A673 (cell line): ENCODE data around the gene RINT1. TPM values are rescaled to one million over a fixed set of nuclear protein-coding genes. Genes with fewer than 3 reads are reported as not detected.
A peak's percentile ranks its signal among the peaks of the same experiment; 100 is the strongest.

Source experiments
- BruUV-seq: library from RNA; stranded (reverse); fragments of 400-500 nt; replicated peaks from 2 replicates; lab custom pipeline; 2021; lab: Mats Ljungman, UMichigan
- CTCF ChIA-PET: fragments of 300-600 bp; sonication (Branson Sonifier 250); formaldehyde crosslinking; loops from one replicate; lab custom pipeline; 2022; ENCODE audit warnings: antibody characterized with exemption; lab: Charles Lee
- POLR2A ChIA-PET: fragments of 300-600 bp; sonication (Branson Sonifier 250); formaldehyde crosslinking; loops from one replicate; lab custom pipeline; 2022; ENCODE audit warnings: antibody characterized with exemption; ENCODE audit not compliant: low non-redundant PET; lab: Charles Lee
- DNase-seq: peaks from one replicate; pipeline ENCODE4 v3.0.0-alpha.2; 2015; ENCODE audit warnings: low spot score
- H3K27ac ChIP-seq: fragments of 200-600 bp; sonication (generic); 2 replicates; pipeline ENCODE4 v1.5.1; 2016; ENCODE audit warnings: mixed run types, low read depth, mild to moderate bottlenecking, mixed read lengths, antibody characterized with exemption, low read length; ENCODE audit not compliant: poor library complexity, severe bottlenecking
- H3K27me3 ChIP-seq: fragments of 200-600 bp; sonication (generic); replicated peaks from 2 replicates; pipeline ENCODE4 v1.6.1; 2017; ENCODE audit warnings: mixed run types, low read depth, mild to moderate bottlenecking, mixed read lengths, antibody characterized with exemption, low read length; ENCODE audit not compliant: insufficient read depth, poor library complexity
- H3K36me3 ChIP-seq: fragments of 200-600 bp; sonication (generic); 2 replicates; pipeline ENCODE4 v1.6.1; 2016; ENCODE audit warnings: mixed run types, mild to moderate bottlenecking, mixed read lengths, antibody characterized with exemption, low read length; ENCODE audit not compliant: insufficient read depth, poor library complexity, severe bottlenecking
- H3K4me1 ChIP-seq: fragments of 200-600 bp; sonication (generic); 2 replicates; pipeline ENCODE4 v1.6.1; 2017; ENCODE audit warnings: mixed run types, mild to moderate bottlenecking, mixed read lengths, antibody characterized with exemption, low read length; ENCODE audit not compliant: insufficient read depth, poor library complexity, severe bottlenecking
- H3K4me3 ChIP-seq: fragments of 200-600 bp; sonication (generic); 2 replicates; pipeline ENCODE4 v1.5.1; 2016; ENCODE audit warnings: low read depth, mixed run types, mild to moderate bottlenecking, mixed read lengths, low read length; ENCODE audit not compliant: poor library complexity, severe bottlenecking
- H3K9me3 ChIP-seq: fragments of 200-600 bp; sonication (generic); 2 replicates; pipeline ENCODE4 v1.6.1; 2016; ENCODE audit warnings: mixed run types, low read depth, mild to moderate bottlenecking, mixed read lengths, antibody characterized with exemption, low read length; ENCODE audit not compliant: poor library complexity, severe bottlenecking
- EZH2 ChIP-seq: fragments of 200-600 bp; sonication (generic); IDR thresholded peaks from 2 replicates; pipeline ENCODE4 v1.6.1; 2017; ENCODE audit warnings: borderline replicate concordance, low read depth, mild to moderate bottlenecking, mixed read lengths, antibody characterized with exemption, low read length; ENCODE audit not compliant: poor library complexity, severe bottlenecking
- intact Hi-C: fragments of 100-400 bp; cut with micrococcal nuclease; formaldehyde crosslinking; loops from one replicate; pipeline ENCODE4 v1.10.0; 2022; ENCODE audit not compliant: unreplicated experiment
- total RNA-seq: library from RNA; stranded (reverse); gene quantifications from 2 replicates; pipeline ENCODE4 v1.2.3, GENCODE V29; 2021
- TF ChIP-seq, protein P1 (sequence below): fragments of 300-800, 200-600 bp; sonication (generic); conservative IDR thresholded peaks from 2 replicates; pipeline ENCODE4 v1.5.1; 2017; ENCODE audit warnings: low read depth, mild to moderate bottlenecking, antibody characterized with exemption, low read length, moderate library complexity, mixed read lengths

RINT1 gene
- total RNA-seq, 1 experiment from 2014 or later = 34.9 TPM

- ChIA-PET POLR2A (no interaction called here), CTCF (no interaction called here)
- no peak overlapping the region for H3K4me3 ChIP-seq
- no peak for DNase-seq
- H3K9me3 ChIP-seq = no peaks in the 10 kb centered on the region
- peaks cover 43% of the 10 kb centered on the region for H3K36me3 ChIP-seq
- intact Hi-C loops = no loop called here
- no peaks in the 10 kb centered on the region for H3K27me3 ChIP-seq
- no TSS peak for BruUV-seq
- H3K27ac ChIP-seq = no peak overlapping the region
- TF ChIP-seq EZH2 = no peak
- TF ChIP-seq, protein P1, sequence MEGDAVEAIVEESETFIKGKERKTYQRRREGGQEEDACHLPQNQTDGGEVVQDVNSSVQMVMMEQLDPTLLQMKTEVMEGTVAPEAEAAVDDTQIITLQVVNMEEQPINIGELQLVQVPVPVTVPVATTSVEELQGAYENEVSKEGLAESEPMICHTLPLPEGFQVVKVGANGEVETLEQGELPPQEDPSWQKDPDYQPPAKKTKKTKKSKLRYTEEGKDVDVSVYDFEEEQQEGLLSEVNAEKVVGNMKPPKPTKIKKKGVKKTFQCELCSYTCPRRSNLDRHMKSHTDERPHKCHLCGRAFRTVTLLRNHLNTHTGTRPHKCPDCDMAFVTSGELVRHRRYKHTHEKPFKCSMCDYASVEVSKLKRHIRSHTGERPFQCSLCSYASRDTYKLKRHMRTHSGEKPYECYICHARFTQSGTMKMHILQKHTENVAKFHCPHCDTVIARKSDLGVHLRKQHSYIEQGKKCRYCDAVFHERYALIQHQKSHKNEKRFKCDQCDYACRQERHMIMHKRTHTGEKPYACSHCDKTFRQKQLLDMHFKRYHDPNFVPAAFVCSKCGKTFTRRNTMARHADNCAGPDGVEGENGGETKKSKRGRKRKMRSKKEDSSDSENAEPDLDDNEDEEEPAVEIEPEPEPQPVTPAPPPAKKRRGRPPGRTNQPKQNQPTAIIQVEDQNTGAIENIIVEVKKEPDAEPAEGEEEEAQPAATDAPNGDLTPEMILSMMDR = no peak
- H3K4me1 ChIP-seq = no peaks in the 10 kb centered on the region
Measured at GRCh38 chr7:105565190-105565589, 33.2 kb downstream of the RINT1 start.

GRCh38 chr7:105567024-105567423 lies 35.0 kb downstream of the RINT1 start:
- H3K4me1 ChIP-seq = no peaks in the 10 kb centered on the region
- H3K9me3 ChIP-seq = no peaks in the 10 kb centered on the region
- BruUV-seq = TSS peak; percentile 31
- H3K4me3 ChIP-seq = no peak overlapping the region
- TF ChIP-seq EZH2 = no peak
- TF ChIP-seq, protein P1 = no peak
- no peak for DNase-seq
- peaks cover 37% of the 10 kb centered on the region for H3K36me3 ChIP-seq
- no peaks in the 10 kb centered on the region for H3K27me3 ChIP-seq
- CTCF ChIA-PET = no interaction called here
- intact Hi-C loops = no loop called here
- no peak overlapping the region for H3K27ac ChIP-seq
- POLR2A ChIA-PET = no interaction called here

GRCh38 chr7:105567821-105568220 lies 35.8 kb downstream of the RINT1 start:
- Histone ChIP-seq H3K4me3 (no peak overlapping the region), H3K36me3 (peaks cover 37% of the 10 kb centered on the region), H3K27me3 (no peaks in the 10 kb centered on the region), H3K4me1 (no peaks in the 10 kb centered on the region), H3K9me3 (no peaks in the 10 kb centered on the region), H3K27ac (no peak overlapping the region)
- ChIA-PET CTCF (no interaction called here), POLR2A (no interaction called here)
- TF ChIP-seq, protein P1 = no peak
- no peak for TF ChIP-seq EZH2
- no TSS peak for BruUV-seq
- intact Hi-C loops = no loop called here
- DNase-seq = no peak
